Endometrium (tissue), 2 donors: ENCODE measurements around the gene PRAMEF20.

Experiments
- FAIRE-seq: peaks from 2 replicates; lab custom pipeline; 2012; peaks lifted over from hg19 to GRCh38; lab: Jason Lieb, UNC
- donor health status: control.
- donor health status: control.

Gene PRAMEF20

GRCh38 chr1:13462682-13463081 lies 52.4 kb downstream of the PRAMEF20 start:
- FAIRE-seq, result no peak

GRCh38 chr1:13465515-13465914 lies 55.3 kb downstream of the PRAMEF20 start:
- FAIRE-seq, result no peak

- no peak for FAIRE-seq
Measured at GRCh38 chr1:13469343-13469742, 59.1 kb downstream of the PRAMEF20 start.
